HEK293 (cell line): ENCODE measurements around the gene TAF1A.

Experiments
- CTCF ChIA-PET: fragments of 350-600 bp; formaldehyde crosslinking; extraction: SDS; loops from one replicate; lab custom pipeline; 2021; ENCODE audit warnings: antibody characterized with exemption; lab: Yijun Ruan, JAX
- POLR2A ChIA-PET: fragments of 300-600 bp; formaldehyde crosslinking; extraction: SDS; loops from one replicate; lab custom pipeline; 2020; ENCODE audit warnings: antibody characterized with exemption, inconsistent platforms; lab: Yijun Ruan, JAX
- H3K27ac ChIP-seq: fragments of 200-500 bp; sonication (Bioruptor generic); 2 replicates; pipeline ENCODE4 v1.5.1; 2014; ENCODE audit warnings: low read depth, low read length, control low read depth, inconsistent platforms; ENCODE audit errors: extremely low read depth
- H3K36me3 ChIP-seq, 2 experiments: fragments of 200-500 bp in 1 of 2; sonication (Bioruptor generic) in 1 of 2; 1 replicate in 1 of 2; 2 replicates in 1 of 2; pipeline ENCODE4 v1.5.1; 2014 to 2017; ENCODE audit warnings: inconsistent platforms in 2 of 2, low read length in 2 of 2; ENCODE audit not compliant: control insufficient read depth in 2 of 2, insufficient read depth in 1 of 2
- H3K4me1 ChIP-seq: fragments of 200-500 bp; sonication (Bioruptor generic); 2 replicates; pipeline ENCODE4 v1.5.1; 2014; ENCODE audit warnings: mild to moderate bottlenecking, low read length, inconsistent platforms; ENCODE audit not compliant: control insufficient read depth, insufficient read depth
- H3K4me3 ChIP-seq: 2 replicates; pipeline ENCODE4 v1.5.1; 2011; ENCODE audit warnings: low read depth, mild to moderate bottlenecking, control low read depth, low read length, moderate library complexity
- H3K9me3 ChIP-seq: fragments of 200-500 bp; sonication (Bioruptor generic); 2 replicates; pipeline ENCODE4 v1.5.1; 2014; ENCODE audit warnings: low read depth, low read length, inconsistent platforms; ENCODE audit not compliant: control insufficient read depth, insufficient read depth
- BCL11A ChIP-seq: fragments of 450-650 bp; formaldehyde crosslinking; IDR thresholded peaks from 2 replicates; pipeline ENCODE4 v1.5.1; 2016; ENCODE audit warnings: low read depth, missing biosample characterization, missing genetic modification characterization
- BCL6B ChIP-seq: fragments of 450-650 bp; formaldehyde crosslinking; IDR thresholded peaks from 2 replicates; pipeline ENCODE4 v1.5.1; 2017; ENCODE audit warnings: missing biosample characterization, missing genetic modification characterization
- FEZF1 ChIP-seq: fragments of 450-650 bp; formaldehyde crosslinking; IDR thresholded peaks from 2 replicates; pipeline ENCODE4 v1.5.1; 2016; ENCODE audit warnings: missing biosample characterization, missing genetic modification characterization
- GLIS1 ChIP-seq: fragments of 450-650 bp; formaldehyde crosslinking; IDR thresholded peaks from 2 replicates; pipeline ENCODE4 v1.5.1; 2016; ENCODE audit warnings: missing biosample characterization, missing genetic modification characterization
- GLIS2 ChIP-seq: fragments of 450-650 bp; formaldehyde crosslinking; IDR thresholded peaks from 2 replicates; pipeline ENCODE4 v1.5.1; 2016; ENCODE audit warnings: missing biosample characterization, missing genetic modification characterization
- HIC1 ChIP-seq: fragments of 450-650 bp; formaldehyde crosslinking; IDR thresholded peaks from 2 replicates; pipeline ENCODE4 v1.5.1; 2016; ENCODE audit warnings: missing biosample characterization, missing genetic modification characterization
- KLF1 ChIP-seq: fragments of 450-650 bp; formaldehyde crosslinking; IDR thresholded peaks from 2 replicates; pipeline ENCODE4 v1.5.1; 2016; ENCODE audit warnings: missing biosample characterization, missing genetic modification characterization
- KLF16 ChIP-seq: fragments of 450-650 bp; formaldehyde crosslinking; IDR thresholded peaks from 2 replicates; pipeline ENCODE4 v1.5.1; 2017; ENCODE audit warnings: missing biosample characterization, missing genetic modification characterization
- KLF17 ChIP-seq: fragments of 450-650 bp; formaldehyde crosslinking; IDR thresholded peaks from 2 replicates; pipeline ENCODE4 v1.5.1; 2016; ENCODE audit warnings: missing biosample characterization, missing genetic modification characterization
- KLF8 ChIP-seq: fragments of 450-650 bp; formaldehyde crosslinking; IDR thresholded peaks from 2 replicates; pipeline ENCODE4 v1.5.1; 2016; ENCODE audit warnings: missing biosample characterization, missing genetic modification characterization
- OSR2 ChIP-seq: fragments of 450-650 bp; formaldehyde crosslinking; IDR thresholded peaks from 2 replicates; pipeline ENCODE4 v1.5.1; 2016; ENCODE audit warnings: missing biosample characterization, missing genetic modification characterization
- SALL2 ChIP-seq: fragments of 450-650 bp; formaldehyde crosslinking; IDR thresholded peaks from 2 replicates; pipeline ENCODE4 v1.5.0; 2017; ENCODE audit warnings: missing biosample characterization, mild to moderate bottlenecking, missing genetic modification characterization, borderline replicate concordance
- SP7 ChIP-seq: fragments of 450-650 bp; formaldehyde crosslinking; IDR thresholded peaks from 2 replicates; pipeline ENCODE4 v1.5.1; 2016; ENCODE audit warnings: missing biosample characterization, missing genetic modification characterization
- TCF7L2 ChIP-seq: IDR thresholded peaks from 2 replicates; pipeline ENCODE4 v1.6.1; 2011; ENCODE audit warnings: low read depth, mild to moderate bottlenecking, inconsistent platforms, low read length, moderate library complexity, borderline replicate concordance
- ZBTB17 ChIP-seq: fragments of 450-650 bp; formaldehyde crosslinking; IDR thresholded peaks from 2 replicates; pipeline ENCODE4 v1.5.1; 2016; ENCODE audit warnings: missing biosample characterization, missing genetic modification characterization
- ZBTB20 ChIP-seq: fragments of 450-650 bp; formaldehyde crosslinking; IDR thresholded peaks from 2 replicates; pipeline ENCODE4 v1.5.1; 2016; ENCODE audit warnings: missing biosample characterization, missing genetic modification characterization
- ZBTB8A ChIP-seq: fragments of 450-650 bp; formaldehyde crosslinking; IDR thresholded peaks from 2 replicates; pipeline ENCODE4 v1.5.1; 2016; ENCODE audit warnings: missing biosample characterization, missing genetic modification characterization
- ZFHX2 ChIP-seq: fragments of 450-650 bp; formaldehyde crosslinking; conservative IDR thresholded peaks from 2 replicates; pipeline ENCODE4 v1.5.1; 2016; ENCODE audit warnings: missing biosample characterization, missing genetic modification characterization
- ZFP37 ChIP-seq: fragments of 450-650 bp; formaldehyde crosslinking; IDR thresholded peaks from 2 replicates; pipeline ENCODE4 v1.5.1; 2016; ENCODE audit warnings: missing biosample characterization, missing genetic modification characterization
- ZIC2 ChIP-seq: fragments of 450-650 bp; formaldehyde crosslinking; IDR thresholded peaks from 2 replicates; pipeline ENCODE4 v1.5.1; 2016; ENCODE audit warnings: missing biosample characterization, missing genetic modification characterization
- ZNF114 ChIP-seq: fragments of 450-650 bp; formaldehyde crosslinking; IDR thresholded peaks from 2 replicates; pipeline ENCODE4 v1.5.0; 2017; ENCODE audit warnings: missing biosample characterization, missing genetic modification characterization
- ZNF140 ChIP-seq: fragments of 450-650 bp; formaldehyde crosslinking; IDR thresholded peaks from 2 replicates; pipeline ENCODE4 v1.5.1; 2016; ENCODE audit warnings: missing biosample characterization, missing genetic modification characterization
- ZNF416 ChIP-seq: fragments of 450-650 bp; formaldehyde crosslinking; IDR thresholded peaks from 2 replicates; pipeline ENCODE4 v1.5.1; 2016; ENCODE audit warnings: missing biosample characterization, missing genetic modification characterization
- ZNF585B ChIP-seq: fragments of 450-650 bp; formaldehyde crosslinking; IDR thresholded peaks from 2 replicates; pipeline ENCODE4 v1.5.1; 2016; ENCODE audit warnings: missing biosample characterization, missing genetic modification characterization
- ZNF600 ChIP-seq: fragments of 450-650 bp; formaldehyde crosslinking; IDR thresholded peaks from 2 replicates; pipeline ENCODE4 v1.5.1; 2016; ENCODE audit warnings: missing biosample characterization, missing genetic modification characterization
- ZNF670 ChIP-seq: fragments of 450-650 bp; formaldehyde crosslinking; IDR thresholded peaks from 2 replicates; pipeline ENCODE4 v1.5.1; 2016; ENCODE audit warnings: missing biosample characterization, missing genetic modification characterization, low read depth
- ZNF792 ChIP-seq: fragments of 450-650 bp; formaldehyde crosslinking; IDR thresholded peaks from 2 replicates; pipeline ENCODE4 v1.5.1; 2016; ENCODE audit warnings: missing biosample characterization, missing genetic modification characterization
- ZSCAN30 ChIP-seq: fragments of 450-650 bp; IDR thresholded peaks from 2 replicates; pipeline ENCODE4 v1.5.1; 2018; ENCODE audit warnings: missing biosample characterization, mild to moderate bottlenecking, missing genetic modification characterization, moderate library complexity

Gene TAF1A

DNA sequence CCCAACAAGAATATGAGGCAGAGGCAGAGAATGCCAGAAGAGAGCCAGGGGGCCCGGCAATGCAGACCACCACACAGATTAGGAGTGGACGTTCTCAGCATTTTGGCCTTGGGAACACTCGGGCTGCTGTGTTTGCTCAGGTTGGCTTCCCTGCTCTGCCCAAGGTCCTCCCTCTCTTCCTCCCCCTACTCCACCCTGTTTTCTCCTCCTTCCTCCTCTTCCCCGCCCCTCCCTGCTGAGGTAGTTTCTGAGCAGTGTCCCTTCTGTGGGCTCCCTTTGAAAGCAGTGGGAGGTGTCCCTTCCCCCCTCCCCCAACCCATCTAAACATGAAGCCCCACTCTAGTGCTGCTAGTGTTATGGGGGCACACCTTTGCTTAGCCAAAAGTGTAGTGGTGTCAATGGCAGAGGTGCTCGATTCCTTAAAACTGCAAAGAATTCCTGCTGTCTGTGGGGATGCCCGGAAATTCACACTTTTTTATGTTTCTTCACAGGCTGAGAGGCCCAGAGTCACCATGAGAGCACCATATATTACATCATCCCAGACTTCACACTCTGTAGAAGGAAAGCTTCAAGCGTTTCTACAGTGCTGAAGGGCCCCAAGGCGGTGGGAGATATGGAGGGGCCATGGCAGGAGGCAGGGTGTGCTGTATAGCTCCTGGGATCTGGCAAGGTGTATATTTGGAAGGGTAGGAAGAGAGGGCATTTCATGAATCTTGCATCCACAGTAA lies 41.6 kb downstream of the TAF1A start, which contains the start of gene HHIPL2 (continued):
- TF ChIP-seq ZNF416 (tag by site-specific recombination), result no peak
- peak; percentile 57 for TF ChIP-seq KLF1 (tag by site-specific recombination)
- TF ChIP-seq ZNF792 (tag by site-specific recombination), result no peak
- TF ChIP-seq ZNF114 (tag by site-specific recombination), result no peak

DNA sequence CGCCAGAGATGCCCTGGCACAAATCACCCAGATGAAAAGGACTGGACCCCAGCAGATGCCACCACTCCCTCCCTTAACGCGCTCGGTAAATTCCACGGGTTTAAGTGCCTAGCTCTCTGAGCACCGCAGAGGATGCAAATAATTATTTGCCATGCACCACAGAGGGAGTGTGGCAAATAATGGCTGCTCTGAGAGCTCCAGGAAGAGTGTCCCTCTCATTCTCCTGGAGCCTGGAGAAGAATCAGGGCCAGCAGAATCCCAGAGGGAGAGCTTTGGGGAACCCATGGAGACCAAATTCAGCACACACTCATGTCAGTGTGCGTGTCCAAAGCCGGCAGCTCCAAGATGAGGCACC lies 42.5 kb downstream of the TAF1A start:
- ChIA-PET POLR2A (interaction anchor here (1.1 to 2.4 kb wide), 3 partner anchors 9 to 42 kb away, joined by 3 to 5 read pairs (median 4); partner anchors contain the start of gene TAF1A), CTCF (interaction anchor here (0.7 kb wide), 1 partner anchor 621 kb away, joined by 3 read pairs; no protein-coding TSS in a partner anchor)
- Histone ChIP-seq H3K36me3 (no peaks in the 10 kb centered on the region), H3K4me1 (peaks cover 4% of the 10 kb centered on the region; the same call in 1 of the 2 replicates)
- TF ChIP-seq ZNF140 (tag by site-specific recombination) (no peak), ZFP37 (tag by site-specific recombination) (no peak), KLF17 (tag by site-specific recombination) (no peak), ZNF670 (no peak), SALL2 (no peak), HIC1 (tag by site-specific recombination) (peak; percentile 12; the same call in 1 of the 2 replicates)
- TF ChIP-seq, all 188 proteins: peak for 1
- H3K4me3 ChIP-seq, result no peak overlapping the region
- H3K27ac ChIP-seq, result no peak overlapping the region
- no peaks in the 10 kb centered on the region for H3K9me3 ChIP-seq

DNA sequence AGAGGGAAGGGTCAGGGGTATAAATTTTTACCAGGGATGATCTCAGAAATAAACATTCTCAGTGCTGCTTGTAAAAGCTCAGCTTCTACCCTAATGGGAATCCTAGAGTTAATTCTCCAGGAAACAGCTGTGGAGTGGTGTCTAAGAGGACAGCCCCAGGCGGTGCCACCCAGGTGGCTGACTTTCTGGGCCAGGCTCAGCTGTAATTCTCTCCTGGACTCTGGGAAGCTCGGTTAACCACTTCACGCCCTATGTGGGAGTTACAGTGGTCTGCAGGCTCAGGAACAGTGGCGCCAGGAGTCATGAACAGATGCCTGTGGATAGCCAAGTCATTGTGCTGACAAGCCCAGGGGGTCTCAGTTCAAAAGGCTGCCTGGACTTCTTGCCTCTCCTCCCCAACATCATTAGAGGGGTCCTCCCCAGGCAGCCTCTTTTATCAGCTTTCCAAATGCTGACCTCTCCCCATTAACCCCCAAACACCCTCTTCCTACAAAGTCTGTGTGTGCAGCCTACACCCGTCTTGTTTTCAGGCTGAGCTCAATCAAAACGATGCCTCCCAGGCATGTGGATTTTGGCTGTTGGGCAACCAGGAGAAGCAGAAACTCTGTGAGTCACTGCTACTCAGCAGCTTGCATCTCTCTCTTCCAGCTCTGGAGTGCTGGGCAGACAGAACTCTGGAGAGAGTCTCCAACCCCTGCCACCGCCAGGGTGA lies 43.0 kb downstream of the TAF1A start:
- peaks cover 4% of the 10 kb centered on the region; the same call in 1 of the 2 replicates for H3K4me1 ChIP-seq
- POLR2A ChIA-PET, result interaction anchor here (1.1 to 2.4 kb wide), 3 partner anchors 10 to 43 kb away, joined by 3 to 5 read pairs (median 4); partner anchors contain the start of gene TAF1A
- no peak overlapping the region for H3K27ac ChIP-seq
- CTCF ChIA-PET, result interaction anchor here (0.5 to 1.1 kb wide), 2 partner anchors 17 to 1203 kb away, joined by 3 to 5 read pairs; no protein-coding TSS in a partner anchor
- no peaks in the 10 kb centered on the region for H3K36me3 ChIP-seq
- no peak overlapping the region for H3K4me3 ChIP-seq
- no peaks in the 10 kb centered on the region for H3K9me3 ChIP-seq
- TF ChIP-seq ZNF585B (tag by site-specific recombination) (no peak), ZIC2 (peak; percentile 99), BCL6B (tag by site-specific recombination) (peak; percentile 47; the same call in 1 of the 2 replicates), TCF7L2 (0 out of 2 replicates have a peak, but pooled peaks have one; percentile 47), ZFHX2 (tag by site-specific recombination) (peak; percentile 60), BCL11A (tag by site-specific recombination) (no peak), FEZF1 (peak; percentile 17; the same call in 1 of the 2 replicates), GLIS1 (peak; percentile 90), ZNF600 (tag by site-specific recombination) (peak; percentile 62; the same call in 1 of the 2 replicates), KLF16 (no peak), ZSCAN30 (0 out of 2 replicates have a peak, but pooled peaks have one; percentile 25), SP7 (tag by site-specific recombination) (0 out of 2 replicates have a peak, but pooled peaks have one; percentile 17), ZBTB17 (peak; percentile 78), ZNF670 (no peak), GLIS2 (tag by site-specific recombination) (peak; percentile 71), OSR2 (tag by site-specific recombination) (peak; percentile 33; the same call in 1 of the 2 replicates), ZBTB8A (tag by site-specific recombination) (peak; percentile 12; the same call in 1 of the 2 replicates), KLF8 (tag by site-specific recombination) (no peak), ZBTB20 (peak; percentile 57; the same call in 1 of the 2 replicates)
